Tibial nerve (tissue), 3 donors: Measurements from ENCODE around the gene PSMD5.

Experiments used
- POLR2A ChIP-seq, 2 donors: fragments of 450-650 bp; IDR thresholded peaks; one replicate each; pipeline ENCODE4 v1.6.1; 2017; ENCODE audit warnings: antibody characterized with exemption in 2 of 2, mild to moderate bottlenecking in 2 of 2, moderate library complexity in 2 of 2
- TF ChIP-seq, protein P1 (sequence below), 5 experiments: fragments of 200-600 bp in 3 of 5; fragments of 450-650 bp in 2 of 5; sonication (generic) in 3 of 5; IDR thresholded peaks; one replicate each; pipeline ENCODE4 v1.5.1; 2016 to 2019; ENCODE audit warnings: antibody characterized with exemption in 5 of 5, mild to moderate bottlenecking in 3 of 5, moderate library complexity in 2 of 5

DNA sequence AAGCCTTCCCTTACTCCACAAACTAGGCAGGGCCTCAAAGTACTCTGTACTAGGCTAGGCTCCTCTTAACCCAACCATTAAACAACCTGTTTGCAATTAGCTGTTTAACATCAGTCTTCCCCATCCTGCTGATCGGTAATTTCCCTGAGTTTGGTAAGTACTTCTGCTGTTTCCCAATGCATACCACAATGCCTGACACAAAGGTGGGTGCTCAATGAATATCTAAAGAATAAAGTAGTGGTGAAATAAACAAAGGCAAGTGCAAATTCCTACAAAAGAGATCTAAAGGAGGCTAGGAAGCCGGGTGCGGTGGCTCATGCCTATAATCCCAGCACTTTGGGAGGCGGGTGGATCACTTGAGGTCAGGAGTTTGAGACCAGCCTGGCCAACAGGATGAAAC lies 74.5 kb downstream of the PSMD5 start:
- TF ChIP-seq, protein P1, sequence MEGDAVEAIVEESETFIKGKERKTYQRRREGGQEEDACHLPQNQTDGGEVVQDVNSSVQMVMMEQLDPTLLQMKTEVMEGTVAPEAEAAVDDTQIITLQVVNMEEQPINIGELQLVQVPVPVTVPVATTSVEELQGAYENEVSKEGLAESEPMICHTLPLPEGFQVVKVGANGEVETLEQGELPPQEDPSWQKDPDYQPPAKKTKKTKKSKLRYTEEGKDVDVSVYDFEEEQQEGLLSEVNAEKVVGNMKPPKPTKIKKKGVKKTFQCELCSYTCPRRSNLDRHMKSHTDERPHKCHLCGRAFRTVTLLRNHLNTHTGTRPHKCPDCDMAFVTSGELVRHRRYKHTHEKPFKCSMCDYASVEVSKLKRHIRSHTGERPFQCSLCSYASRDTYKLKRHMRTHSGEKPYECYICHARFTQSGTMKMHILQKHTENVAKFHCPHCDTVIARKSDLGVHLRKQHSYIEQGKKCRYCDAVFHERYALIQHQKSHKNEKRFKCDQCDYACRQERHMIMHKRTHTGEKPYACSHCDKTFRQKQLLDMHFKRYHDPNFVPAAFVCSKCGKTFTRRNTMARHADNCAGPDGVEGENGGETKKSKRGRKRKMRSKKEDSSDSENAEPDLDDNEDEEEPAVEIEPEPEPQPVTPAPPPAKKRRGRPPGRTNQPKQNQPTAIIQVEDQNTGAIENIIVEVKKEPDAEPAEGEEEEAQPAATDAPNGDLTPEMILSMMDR (IDR thresholded peaks at IDR 0.05), result no peak
- no peak for TF ChIP-seq POLR2A (IDR thresholded peaks at IDR 0.05)
